OCI-LY7 (cell line): ENCODE results near the gene CDKN1A. TPM values are rescaled to one million over a fixed set of nuclear protein-coding genes. Genes with fewer than 3 reads are reported as not detected.
A peak's percentile ranks its signal among the peaks of the same experiment; 100 is the strongest.

Source experiments
- BruUV-seq: library from RNA; stranded (reverse); fragments of 400-500 nt; replicated peaks from 2 replicates; lab custom pipeline; 2021; lab: Mats Ljungman, UMichigan
- CTCF ChIA-PET: fragments of 300-600 bp; sonication (Branson Sonifier 250); formaldehyde crosslinking; loops from one replicate; lab custom pipeline; 2022; ENCODE audit warnings: antibody characterized with exemption; ENCODE audit not compliant: unreplicated experiment; lab: Charles Lee
- POLR2A ChIA-PET: fragments of 300-600 bp; sonication (Branson Sonifier 250); formaldehyde crosslinking; loops from one replicate; lab custom pipeline; 2022; ENCODE audit warnings: antibody characterized with exemption; lab: Charles Lee
- DNase-seq: peaks from one replicate; pipeline ENCODE4 v3.0.0-alpha.2; 2015; ENCODE audit warnings: low spot score
- H2AFZ ChIP-seq: fragments of 200-600 bp; sonication (generic), shearing (Covaris generic); 2 replicates; pipeline ENCODE4 v1.6.1; 2014; ENCODE audit warnings: mild to moderate bottlenecking, antibody characterized with exemption, low read length, moderate library complexity
- H3K27ac ChIP-seq: fragments of 200-600 bp; sonication (generic); 2 replicates; pipeline ENCODE4 v1.5.1; 2014; ENCODE audit warnings: mixed run types, low read depth, mild to moderate bottlenecking, moderate library complexity, low read length, inconsistent platforms; ENCODE audit not compliant: poor library complexity, severe bottlenecking
- H3K36me3 ChIP-seq: fragments of 200-600 bp; sonication (generic); 2 replicates; pipeline ENCODE4 v1.6.1; 2014; ENCODE audit warnings: mild to moderate bottlenecking, antibody characterized with exemption, low read length, moderate library complexity, mixed read lengths; ENCODE audit not compliant: insufficient read depth
- H3K4me1 ChIP-seq: fragments of 200-600 bp; sonication (generic); 2 replicates; pipeline ENCODE4 v1.5.1; 2014; ENCODE audit warnings: mild to moderate bottlenecking, low read length; ENCODE audit not compliant: insufficient read depth, poor library complexity, severe bottlenecking
- H3K4me2 ChIP-seq: fragments of 200-600 bp; sonication (generic); 2 replicates; pipeline ENCODE4 v1.6.1; 2014; ENCODE audit warnings: mild to moderate bottlenecking, low read length
- H3K4me3 ChIP-seq: fragments of 200-600 bp; sonication (generic); 2 replicates; pipeline ENCODE4 v1.5.1; 2014; ENCODE audit warnings: mild to moderate bottlenecking, low read depth, low read length; ENCODE audit not compliant: poor library complexity, severe bottlenecking
- H3K79me2 ChIP-seq: fragments of 200-600 bp; sonication (generic); 2 replicates; pipeline ENCODE4 v1.6.1; 2016; ENCODE audit warnings: low read depth, mild to moderate bottlenecking, low read length, moderate library complexity, mixed read lengths; ENCODE audit not compliant: insufficient read depth
- H3K9me2 ChIP-seq: fragments of 200-600 bp; sonication (generic); 2 replicates; pipeline ENCODE4 v1.6.1; 2016; ENCODE audit warnings: mild to moderate bottlenecking, low read length, mixed read lengths; ENCODE audit not compliant: insufficient read depth
- H3K9me3 ChIP-seq: fragments of 200-600 bp; sonication (generic); 2 replicates; pipeline ENCODE4 v1.6.1; 2014; ENCODE audit warnings: mild to moderate bottlenecking, mixed run types, low read length, mixed read lengths
- H4K20me1 ChIP-seq: fragments of 200-600 bp; sonication (generic); 2 replicates; pipeline ENCODE4 v1.6.1; 2014; ENCODE audit warnings: mild to moderate bottlenecking, antibody characterized with exemption, low read length, moderate library complexity, mixed read lengths; ENCODE audit not compliant: insufficient read depth
- EZH2phosphoT487 ChIP-seq: fragments of 200-600 bp; sonication (generic); IDR thresholded peaks from 2 replicates; pipeline ENCODE4 v1.6.1; 2018; ENCODE audit warnings: low read depth, borderline replicate concordance, mild to moderate bottlenecking, mixed run types, antibody characterized with exemption, low read length, moderate library complexity, mixed read lengths
- intact Hi-C: fragments of 100-400 bp; cut with micrococcal nuclease; formaldehyde crosslinking; loops from one replicate; pipeline ENCODE4 v1.10.0; 2022; ENCODE audit not compliant: unreplicated experiment
- total RNA-seq, 2 experiments: library from RNA; depleted of rRNA in 1 of 2; stranded (reverse); fragments of >200 nt in 1 of 2; shearing (Covaris generic) in 1 of 2; gene quantifications; 2 replicates each; pipeline ENCODE4 v1.2.3, GENCODE V29; 2014 to 2022
- TF ChIP-seq, protein P1 (sequence below): fragments of 200-600 bp; sonication (generic); conservative IDR thresholded peaks from 2 replicates; pipeline ENCODE4 v1.5.1; 2014; ENCODE audit warnings: mild to moderate bottlenecking, antibody characterized with exemption, low read length, moderate library complexity, mixed read lengths

CDKN1A gene
- total RNA-seq, 2 experiments from 2014 or later: 0.13 to 1.3 TPM

DNA sequence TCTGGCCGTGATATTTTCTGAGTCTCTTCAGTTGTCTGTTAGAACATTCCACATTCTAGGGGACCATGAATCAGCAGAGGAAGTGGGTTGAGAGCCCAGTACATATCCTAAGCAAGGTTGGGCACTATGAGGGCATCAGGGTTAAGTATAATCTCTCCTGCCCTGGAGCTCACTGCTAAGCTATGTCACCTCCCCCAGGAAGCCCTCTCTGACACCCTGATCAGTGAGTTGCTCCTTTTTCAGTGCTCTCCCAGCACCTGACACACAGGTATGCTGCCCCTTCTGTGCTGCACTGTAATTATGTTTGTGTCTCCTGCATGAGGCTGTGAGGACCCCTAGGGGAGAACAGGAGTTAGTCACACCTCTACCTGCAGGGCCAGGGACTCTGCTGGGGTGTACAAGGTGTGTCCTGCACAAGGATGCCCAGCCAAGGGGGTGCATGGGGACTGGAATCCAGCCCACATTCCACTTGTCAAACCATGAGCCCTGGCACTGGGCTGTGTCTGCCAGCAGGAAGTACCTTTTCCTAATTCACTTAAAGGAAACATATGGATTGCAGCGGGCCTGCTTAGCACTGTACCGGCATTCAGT lies 23.0 kb downstream of the CDKN1A start:
- intact Hi-C loops: loop anchor here (1.0 to 2.0 kb wide), 4 partner anchors 19 to 86 kb away; no protein-coding TSS in a partner anchor
- ChIA-PET POLR2A (interaction anchor here (0.6 to 0.9 kb wide), 2 partner anchors 21 to 58 kb away, joined by 3 to 6 read pairs; no protein-coding TSS in a partner anchor), CTCF (interaction anchor here (0.6 kb wide), 1 partner anchor 66 kb away, joined by 4 read pairs; no protein-coding TSS in a partner anchor)
- H3K9me2 ChIP-seq: no peaks in the 10 kb centered on the region
- no peaks in the 10 kb centered on the region for H3K79me2 ChIP-seq
- no peak overlapping the region for H3K4me3 ChIP-seq
- H3K36me3 ChIP-seq: no peaks in the 10 kb centered on the region
- no peaks in the 10 kb centered on the region for H4K20me1 ChIP-seq
- peaks cover 5% of the 10 kb centered on the region for H3K4me1 ChIP-seq
- H3K9me3 ChIP-seq: no peaks in the 10 kb centered on the region
- no peak overlapping the region for H2AFZ ChIP-seq
- BruUV-seq: no TSS peak
- H3K27ac ChIP-seq: no peak overlapping the region
- H3K4me2 ChIP-seq: no peak overlapping the region
- peak; percentile 69 for DNase-seq
- TF ChIP-seq EZH2phosphoT487: no peak
- TF ChIP-seq, protein P1, sequence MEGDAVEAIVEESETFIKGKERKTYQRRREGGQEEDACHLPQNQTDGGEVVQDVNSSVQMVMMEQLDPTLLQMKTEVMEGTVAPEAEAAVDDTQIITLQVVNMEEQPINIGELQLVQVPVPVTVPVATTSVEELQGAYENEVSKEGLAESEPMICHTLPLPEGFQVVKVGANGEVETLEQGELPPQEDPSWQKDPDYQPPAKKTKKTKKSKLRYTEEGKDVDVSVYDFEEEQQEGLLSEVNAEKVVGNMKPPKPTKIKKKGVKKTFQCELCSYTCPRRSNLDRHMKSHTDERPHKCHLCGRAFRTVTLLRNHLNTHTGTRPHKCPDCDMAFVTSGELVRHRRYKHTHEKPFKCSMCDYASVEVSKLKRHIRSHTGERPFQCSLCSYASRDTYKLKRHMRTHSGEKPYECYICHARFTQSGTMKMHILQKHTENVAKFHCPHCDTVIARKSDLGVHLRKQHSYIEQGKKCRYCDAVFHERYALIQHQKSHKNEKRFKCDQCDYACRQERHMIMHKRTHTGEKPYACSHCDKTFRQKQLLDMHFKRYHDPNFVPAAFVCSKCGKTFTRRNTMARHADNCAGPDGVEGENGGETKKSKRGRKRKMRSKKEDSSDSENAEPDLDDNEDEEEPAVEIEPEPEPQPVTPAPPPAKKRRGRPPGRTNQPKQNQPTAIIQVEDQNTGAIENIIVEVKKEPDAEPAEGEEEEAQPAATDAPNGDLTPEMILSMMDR: peak; percentile 89

DNA sequence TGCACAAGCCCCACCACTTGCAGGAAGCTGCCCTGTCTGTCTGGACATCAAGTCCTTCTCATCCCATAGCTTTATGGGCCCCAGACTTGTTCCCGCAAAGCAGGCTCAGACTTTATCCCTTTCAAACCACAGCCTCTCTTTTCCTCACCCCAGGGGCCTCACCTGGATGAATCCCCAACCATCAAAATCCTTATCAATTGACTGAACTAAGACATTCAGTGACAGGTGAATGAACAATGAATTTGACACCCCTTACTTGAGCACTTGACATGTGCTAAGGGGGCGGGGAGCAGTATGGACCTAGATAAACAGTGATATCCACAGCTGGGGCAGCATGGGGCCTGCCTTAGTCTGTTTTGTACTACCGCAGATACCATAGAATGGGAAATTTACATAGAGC lies 24.1 kb downstream of the CDKN1A start:
- Histone ChIP-seq H3K36me3 (no peaks in the 10 kb centered on the region), H2AFZ (no peak overlapping the region), H4K20me1 (no peaks in the 10 kb centered on the region), H3K4me3 (no peak overlapping the region), H3K79me2 (no peaks in the 10 kb centered on the region), H3K9me2 (no peaks in the 10 kb centered on the region), H3K4me1 (peaks cover 5% of the 10 kb centered on the region), H3K4me2 (no peak overlapping the region), H3K27ac (no peak overlapping the region), H3K9me3 (no peaks in the 10 kb centered on the region)
- TF ChIP-seq, protein P1: no peak
- no peak for TF ChIP-seq EZH2phosphoT487
- BruUV-seq: no TSS peak
- intact Hi-C loops: no loop called here
- DNase-seq: no peak
- CTCF ChIA-PET: interaction anchor here (0.7 kb wide), 1 partner anchor 55 kb away, joined by 4 read pairs; no protein-coding TSS in a partner anchor
- POLR2A ChIA-PET: no interaction called here

DNA sequence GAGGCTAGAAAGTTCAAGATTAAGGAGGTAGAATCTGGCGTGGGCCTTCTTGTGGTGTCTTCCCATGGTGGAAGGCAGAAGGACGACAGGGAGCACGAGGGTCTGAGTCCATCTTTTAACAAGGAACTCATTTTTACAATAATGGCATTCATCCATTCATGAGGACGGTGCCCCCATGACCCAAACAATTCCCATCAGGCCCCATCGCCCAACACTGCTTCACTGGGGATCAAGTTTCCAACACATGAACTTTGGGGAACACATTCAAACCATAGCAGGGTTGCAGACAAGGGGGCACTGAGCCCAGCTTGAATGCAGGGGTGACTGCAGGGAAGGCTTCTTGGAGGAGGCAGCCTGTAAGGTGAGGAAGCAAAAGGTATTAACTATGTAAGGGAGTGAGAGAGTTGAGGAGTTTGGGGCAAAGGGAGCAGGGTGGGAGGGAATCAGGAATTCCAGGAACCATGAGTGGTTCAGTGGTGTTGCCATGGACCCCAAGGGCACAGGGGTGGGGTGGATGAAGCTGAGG lies 24.6 kb downstream of the CDKN1A start:
- DNase-seq: no peak
- intact Hi-C loops: no loop called here
- Histone ChIP-seq H3K36me3 (no peaks in the 10 kb centered on the region), H3K4me2 (no peak overlapping the region), H3K27ac (no peak overlapping the region), H3K4me3 (no peak overlapping the region), H3K4me1 (peaks cover 5% of the 10 kb centered on the region), H3K9me2 (no peaks in the 10 kb centered on the region), H3K79me2 (no peaks in the 10 kb centered on the region), H2AFZ (no peak overlapping the region), H4K20me1 (no peaks in the 10 kb centered on the region), H3K9me3 (no peaks in the 10 kb centered on the region)
- BruUV-seq: no TSS peak
- ChIA-PET POLR2A (interaction anchor here (0.6 kb wide), 1 partner anchor 106 kb away, joined by 4 read pairs; no protein-coding TSS in a partner anchor), CTCF (no interaction called here)
- TF ChIP-seq, protein P1: no peak
- TF ChIP-seq EZH2phosphoT487: no peak
